ENCODE measurements around the gene C1orf159. TPM values are rescaled to one million over a fixed set of nuclear protein-coding genes. Genes with fewer than 3 reads are reported as not detected.

Gene C1orf159
- total and polyA plus RNA-seq, 12 donors, result 0.55 to 54.3 (median 11.3) TPM

DNA sequence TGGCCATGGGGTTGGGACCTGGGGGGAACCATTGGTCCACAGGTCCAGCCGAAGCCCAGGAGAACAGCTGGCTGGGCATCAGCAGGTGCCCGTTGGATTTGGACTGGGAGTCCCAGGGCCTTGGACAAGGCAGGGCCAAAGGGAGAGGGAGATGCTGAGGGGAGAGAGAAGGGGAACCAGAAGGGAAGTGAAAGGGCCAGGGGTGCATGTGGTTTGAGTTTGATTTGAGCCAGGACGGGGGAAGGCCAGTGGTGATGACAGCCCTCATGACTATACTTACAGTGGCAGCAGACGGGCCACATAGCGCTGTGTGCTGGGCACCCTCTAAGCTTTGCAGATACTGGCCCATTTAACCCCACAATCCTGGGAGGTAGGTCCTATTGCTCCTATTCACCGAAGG, 77.2 kb downstream of the C1orf159 start:
- Histone ChIP-seq H3K4me3 (no peak overlapping the region), H3K36me3 (replicated peaks in 1 of 2) (no peaks in the 10 kb centered on the region), H3K9me3 (replicated peaks in 1 of 3) (no peaks in the 10 kb centered on the region), H3K27me3 (peaks cover 38% of the 10 kb centered on the region), H3K4me1 (replicated peaks in 1 of 2) (peaks cover 12 to 17% of the 10 kb centered on the region in 2 donors), H3K27ac (no peak overlapping the region)
- TF ChIP-seq, protein P1, sequence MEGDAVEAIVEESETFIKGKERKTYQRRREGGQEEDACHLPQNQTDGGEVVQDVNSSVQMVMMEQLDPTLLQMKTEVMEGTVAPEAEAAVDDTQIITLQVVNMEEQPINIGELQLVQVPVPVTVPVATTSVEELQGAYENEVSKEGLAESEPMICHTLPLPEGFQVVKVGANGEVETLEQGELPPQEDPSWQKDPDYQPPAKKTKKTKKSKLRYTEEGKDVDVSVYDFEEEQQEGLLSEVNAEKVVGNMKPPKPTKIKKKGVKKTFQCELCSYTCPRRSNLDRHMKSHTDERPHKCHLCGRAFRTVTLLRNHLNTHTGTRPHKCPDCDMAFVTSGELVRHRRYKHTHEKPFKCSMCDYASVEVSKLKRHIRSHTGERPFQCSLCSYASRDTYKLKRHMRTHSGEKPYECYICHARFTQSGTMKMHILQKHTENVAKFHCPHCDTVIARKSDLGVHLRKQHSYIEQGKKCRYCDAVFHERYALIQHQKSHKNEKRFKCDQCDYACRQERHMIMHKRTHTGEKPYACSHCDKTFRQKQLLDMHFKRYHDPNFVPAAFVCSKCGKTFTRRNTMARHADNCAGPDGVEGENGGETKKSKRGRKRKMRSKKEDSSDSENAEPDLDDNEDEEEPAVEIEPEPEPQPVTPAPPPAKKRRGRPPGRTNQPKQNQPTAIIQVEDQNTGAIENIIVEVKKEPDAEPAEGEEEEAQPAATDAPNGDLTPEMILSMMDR (IDR thresholded peaks at IDR 0.05), result no peak
- no peak for TF ChIP-seq POLR2A (IDR thresholded peaks at IDR 0.05)
- no peak for DNase-seq
- WGBS, 4 donors, result 71 to 91% (median 85%) methylated on average over 5 to 6 of the region's 6 CpGs
- intact Hi-C loops (cut with DNase I), result no loop called here

DNA sequence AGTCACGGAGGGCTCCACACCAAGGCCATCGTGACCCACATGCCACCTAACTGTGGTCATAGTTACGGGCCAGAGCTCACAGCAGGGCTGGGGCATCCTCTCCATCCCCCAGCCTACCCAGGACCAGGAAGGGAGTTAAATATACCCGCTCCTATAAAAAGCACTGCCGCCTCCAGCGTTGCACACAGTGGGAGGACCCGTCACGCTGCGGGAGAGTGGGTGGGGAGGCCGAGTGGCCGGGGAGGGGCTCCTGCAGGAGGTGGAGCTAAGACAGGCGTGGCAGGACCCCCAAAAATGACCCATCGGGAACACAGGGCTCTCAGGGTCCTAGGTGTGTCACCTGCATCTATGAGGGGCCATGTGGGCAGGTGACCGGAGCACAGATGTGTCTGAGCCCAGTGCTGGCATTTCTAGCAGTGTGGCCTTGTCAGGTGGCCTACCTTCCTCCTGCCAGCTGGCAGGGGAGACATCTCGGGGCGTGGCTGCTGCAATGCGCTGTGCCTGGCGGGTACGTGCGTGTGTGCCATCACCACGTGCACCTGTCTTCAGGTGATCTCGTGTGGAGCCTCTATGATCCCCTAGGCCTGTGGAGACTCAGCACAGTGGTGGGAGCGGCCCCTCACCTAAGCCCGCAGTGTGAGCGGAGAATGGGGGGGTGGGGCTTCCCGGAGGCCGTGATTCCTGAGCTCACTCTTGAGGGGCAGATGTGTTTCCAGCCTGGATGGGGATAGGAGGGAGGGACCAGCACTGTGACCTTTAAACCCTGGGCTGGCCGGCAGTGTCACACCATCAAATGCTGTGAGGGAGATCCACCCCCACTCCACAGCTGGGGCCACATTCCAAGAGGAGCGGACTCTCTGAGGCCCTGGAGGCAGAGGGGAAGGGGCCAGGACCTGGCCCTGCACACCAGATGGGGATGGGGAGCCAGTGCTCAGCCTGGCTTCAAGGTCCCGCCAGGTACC, 78.2 kb downstream of the C1orf159 start:
- H3K4me3 ChIP-seq, result no peak overlapping the region
- WGBS, 4 donors, result 74 to 84% (median 77%) methylated on average over 9 to 30 of the region's 30 CpGs
- peaks cover 20 to 24% of the 10 kb centered on the region in 2 donors for H3K4me1 ChIP-seq (replicated peaks in 1 of 2)
- DNase-seq, result no peak
- H3K36me3 ChIP-seq (replicated peaks in 1 of 2), result no peaks in the 10 kb centered on the region
- no peak overlapping the region for H3K27ac ChIP-seq
- intact Hi-C loops (cut with DNase I), result no loop called here
- peaks cover 45% of the 10 kb centered on the region for H3K27me3 ChIP-seq
- TF ChIP-seq, protein P1 (IDR thresholded peaks at IDR 0.05), result no peak
- no peak for TF ChIP-seq POLR2A (IDR thresholded peaks at IDR 0.05)
- H3K9me3 ChIP-seq (replicated peaks in 1 of 3), result no peaks in the 10 kb centered on the region

DNA sequence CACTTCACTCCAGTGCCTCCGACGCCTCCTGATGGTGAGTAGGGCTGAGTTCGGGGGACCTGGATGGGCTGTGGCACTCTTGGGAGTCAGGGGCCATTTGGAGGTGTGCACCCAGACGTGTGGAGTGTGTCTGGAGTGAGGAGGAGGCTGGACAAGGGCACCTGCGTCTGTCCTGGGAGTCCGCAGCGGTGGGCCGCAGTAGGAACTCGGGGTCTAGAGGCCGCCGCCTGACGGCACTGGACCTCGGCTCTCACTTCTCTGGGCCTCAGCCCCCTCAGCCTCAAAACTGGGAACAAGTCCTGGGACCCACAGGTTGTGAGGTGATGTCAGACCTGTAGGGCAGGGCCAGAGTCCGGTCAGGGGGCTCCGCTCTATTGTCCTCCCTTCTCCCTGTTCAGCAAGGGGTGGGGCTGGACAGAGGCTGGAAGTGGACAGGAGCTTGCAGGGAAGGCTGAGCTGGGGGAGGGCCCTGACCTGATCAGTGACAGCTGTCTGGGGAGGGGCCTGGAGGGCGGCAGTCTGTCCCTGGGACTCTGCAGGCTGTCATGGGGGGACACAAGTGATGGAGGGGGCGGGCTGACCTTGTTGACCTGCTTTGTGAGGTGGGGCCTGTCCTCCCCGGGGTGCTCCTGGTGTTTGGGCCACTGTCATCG, 80.5 kb downstream of the C1orf159 start:
- no peaks in the 10 kb centered on the region for H3K9me3 ChIP-seq (replicated peaks in 1 of 3)
- no peak for DNase-seq
- no peak overlapping the region for H3K27ac ChIP-seq
- TF ChIP-seq, protein P1 (IDR thresholded peaks at IDR 0.05), result no peak
- TF ChIP-seq POLR2A (IDR thresholded peaks at IDR 0.05), result no peak
- H3K36me3 ChIP-seq (replicated peaks in 1 of 2), result no peaks in the 10 kb centered on the region
- H3K4me3 ChIP-seq, result no peak overlapping the region
- peaks cover 20 to 25% of the 10 kb centered on the region in 2 donors for H3K4me1 ChIP-seq (replicated peaks in 1 of 2)
- peaks cover 60% of the 10 kb centered on the region for H3K27me3 ChIP-seq
- WGBS, 4 donors, result 84 to 93% (median 88%) methylated on average over 5 to 19 of the region's 19 CpGs
- intact Hi-C loops (cut with DNase I), result no loop called here

DNA sequence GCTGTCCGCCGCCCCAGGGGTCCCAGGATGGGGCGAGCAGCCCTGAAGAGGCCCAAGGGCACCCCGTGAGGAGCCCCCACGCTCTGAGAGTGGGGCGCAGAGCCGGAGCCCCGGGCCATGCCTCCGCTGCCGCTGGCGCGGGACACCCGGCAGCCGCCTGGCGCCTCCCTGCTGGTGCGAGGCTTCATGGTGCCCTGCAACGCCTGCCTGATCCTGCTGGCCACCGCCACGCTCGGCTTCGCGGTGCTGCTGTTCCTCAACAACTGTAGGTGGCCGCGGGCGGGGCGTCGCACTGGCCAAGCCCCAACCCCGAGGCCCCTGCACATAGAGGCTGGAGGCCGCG, 81.5 kb downstream of the C1orf159 start:
- Histone ChIP-seq H3K4me1 (replicated peaks in 1 of 2) (peaks cover 14 to 17% of the 10 kb centered on the region in 2 donors), H3K36me3 (replicated peaks in 1 of 2) (no peaks in the 10 kb centered on the region), H3K4me3 (no peak overlapping the region), H3K27me3 (peaks cover 57% of the 10 kb centered on the region), H3K9me3 (replicated peaks in 1 of 3) (no peaks in the 10 kb centered on the region), H3K27ac (no peak overlapping the region)
- DNase-seq, result no peak
- intact Hi-C loops (cut with DNase I), result no loop called here
- TF ChIP-seq, protein P1 (IDR thresholded peaks at IDR 0.05), result no peak
- TF ChIP-seq POLR2A (IDR thresholded peaks at IDR 0.05), result no peak
- 26 to 34% (median 29%) methylated on average over 3 to 30 of the region's 30 CpGs for WGBS, 4 donors
